HepG2 (cell line): ENCODE measurements around the gene PPP1R9B. TPM values are rescaled to one million over a fixed set of nuclear protein-coding genes. Genes with fewer than 3 reads are reported as not detected.

ENCODE experiments used
- ARID4A ChIP-seq: sonication (generic); formaldehyde crosslinking; IDR thresholded peaks from 2 replicates; pipeline ENCODE4 v1.5.0; 2020; ENCODE audit warnings: mild to moderate bottlenecking, missing genetic modification reagents, borderline replicate concordance
- HNF4A ChIP-seq: sonication (generic); formaldehyde crosslinking; IDR thresholded peaks from 2 replicates; pipeline ENCODE4 v1.4.0; 2020; ENCODE audit warnings: missing genetic modification reagents
- KAT8 ChIP-seq: IDR thresholded peaks from 2 replicates; pipeline ENCODE4 v1.6.1; 2016; ENCODE audit warnings: missing genetic modification reagents, missing compliant biosample characterization
- KDM5A ChIP-seq: fragments of 200-600 bp; sonication (generic); IDR thresholded peaks from 2 replicates; pipeline ENCODE4 v1.7.0; 2018; ENCODE audit warnings: antibody characterized with exemption, mild to moderate bottlenecking, low read length, borderline replicate concordance
- MAFG ChIP-seq: sonication (generic); formaldehyde crosslinking; IDR thresholded peaks from 2 replicates; pipeline ENCODE4 v1.5.1; 2020; ENCODE audit warnings: mild to moderate bottlenecking, missing genetic modification reagents
- NFRKB ChIP-seq: fragments of 450-650 bp; IDR thresholded peaks from 2 replicates; pipeline ENCODE4 v1.6.1; 2017
- PAXIP1 ChIP-seq: sonication (generic); formaldehyde crosslinking; conservative IDR thresholded peaks from 2 replicates; pipeline ENCODE4 v1.4.0; 2020; ENCODE audit warnings: mild to moderate bottlenecking, missing genetic modification reagents, moderate library complexity
- RXRB ChIP-seq: IDR thresholded peaks from 2 replicates; pipeline ENCODE4 v1.6.1; 2016; ENCODE audit warnings: borderline replicate concordance, missing genetic modification reagents, missing compliant biosample characterization
- SATB2 ChIP-seq: sonication (generic); formaldehyde crosslinking; IDR thresholded peaks from 2 replicates; pipeline ENCODE4 v1.5.0; 2020; ENCODE audit warnings: missing genetic modification reagents
- SMC3 ChIP-seq: IDR thresholded peaks from 2 replicates; pipeline ENCODE4 v1.6.1; 2011; ENCODE audit warnings: low read length, improper control_type of control experiment
- SP1 ChIP-seq, 2 experiments: fragments of 450-650 bp in 1 of 2; sonication (generic) in 1 of 2; formaldehyde crosslinking in 1 of 2; IDR thresholded peaks; 2 replicates each; pipeline versions ENCODE4 v1.4.0 to v1.6.1; 2016 to 2020; ENCODE audit warnings: missing genetic modification reagents in 1 of 2
- USF2 ChIP-seq, 2 experiments: sonication (generic) in 1 of 2; formaldehyde crosslinking in 1 of 2; IDR thresholded peaks; 2 replicates each; pipeline versions ENCODE4 v1.5.1 to v1.6.1; 2011 to 2020; ENCODE audit warnings: borderline replicate concordance in 1 of 2, low read depth in 1 of 2, low read length in 1 of 2, mild to moderate bottlenecking in 1 of 2, missing genetic modification reagents in 1 of 2, moderate library complexity in 1 of 2
- ZC3H4 ChIP-seq: sonication (generic); formaldehyde crosslinking; IDR thresholded peaks from 2 replicates; pipeline ENCODE4 v1.4.0; 2020; ENCODE audit warnings: missing genetic modification reagents, borderline replicate concordance
- ZNF382 ChIP-seq: sonication (generic); formaldehyde crosslinking; IDR thresholded peaks from 2 replicates; pipeline ENCODE4 v1.5.0; 2020; ENCODE audit warnings: missing genetic modification reagents, mild to moderate bottlenecking, borderline replicate concordance
- ZNF773 ChIP-seq: sonication (generic); formaldehyde crosslinking; IDR thresholded peaks from 2 replicates; pipeline ENCODE4 v1.4.0; 2020; ENCODE audit warnings: missing genetic modification reagents, borderline replicate concordance
- ZNF883 ChIP-seq: sonication (generic); formaldehyde crosslinking; IDR thresholded peaks from 2 replicates; pipeline ENCODE4 v1.5.1; 2020; ENCODE audit warnings: mild to moderate bottlenecking, missing genetic modification reagents; ENCODE audit errors: not compliant biosample characterization
- polyA plus RNA-seq, 8 experiments: library from polyadenylated mRNA; depleted of rRNA in 3 of 8; stranded (reverse) in 7 of 8; unstranded in 1 of 8; fragments of >200 nt; fragmentation: Illumina TruSeq in 4 of 8; extraction: Trizol in 4 of 8; gene quantifications; 2 replicates each; pipeline versions ENCODE4 v1.2.1 to v1.2.3, GENCODE V29; 2011 to 2016; ENCODE audit warnings: low read depth in 4 of 8, missing spikeins in 1 of 8, mixed read lengths in 1 of 8; ENCODE audit not compliant: insufficient read depth in 1 of 8
- total RNA-seq, 5 experiments: library from RNA; depleted of rRNA; stranded (reverse); fragments of >200 nt; fragmentation: Illumina TruSeq; extraction: Trizol; gene quantifications; 2 replicates each; pipeline ENCODE4 v1.2.3, GENCODE V29; 2016; ENCODE audit warnings: low read depth in 1 of 5
- TF ChIP-seq, protein P1 (sequence below): sonication (generic); formaldehyde crosslinking; IDR thresholded peaks from 2 replicates; pipeline ENCODE4 v1.4.0; 2020; ENCODE audit warnings: mild to moderate bottlenecking, missing genetic modification reagents

PPP1R9B gene
- total and polyA plus RNA-seq, 2 of the 13 experiments (the other 11 are each of a cell fraction or from before 2014, with no cell fraction given): 9.4 to 15.8 TPM

DNA sequence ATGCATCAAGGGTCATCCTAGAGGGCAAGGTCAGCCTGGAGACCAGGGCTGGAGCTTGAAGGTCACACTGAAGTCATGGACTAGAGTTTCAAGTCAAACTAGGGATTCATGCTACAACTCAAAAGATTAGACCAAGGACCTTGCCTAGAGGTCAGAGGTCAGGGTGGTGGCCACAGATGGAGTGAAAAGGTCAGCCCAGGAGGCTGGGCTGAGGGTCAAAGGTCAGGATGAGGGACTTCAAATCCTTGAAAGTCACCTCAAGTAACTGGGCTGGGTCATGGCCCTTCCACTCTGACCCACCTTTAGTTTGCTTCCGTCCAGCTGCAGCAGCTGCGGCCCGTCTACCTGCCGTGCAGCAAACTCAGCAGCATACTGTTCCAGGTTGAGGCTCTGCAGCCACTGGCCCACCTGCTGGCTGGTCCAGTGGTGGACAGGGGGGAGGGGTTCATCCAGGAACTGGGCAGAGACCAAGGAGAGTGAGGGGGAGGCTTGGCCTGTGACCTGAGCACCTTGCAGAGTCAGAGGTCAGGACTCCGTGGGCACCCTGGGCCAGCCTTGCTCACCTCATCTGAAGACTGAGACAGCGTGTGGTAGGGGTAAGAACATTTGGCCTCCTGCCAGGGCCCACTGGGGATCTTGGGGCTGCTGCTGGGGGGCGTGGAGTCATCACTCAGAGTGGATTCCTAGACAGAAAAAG is 36.7 kb downstream of the PPP1R9B start (continued):
- TF ChIP-seq PAXIP1 (CRISPR knock-in tag) (no peak), ARID4A (CRISPR knock-in tag) (no peak), SMC3 (no peak), SP1 (IDR thresholded peaks at IDR 0.05) (no peak), SP1 (CRISPR knock-in tag; IDR thresholded peaks at IDR 0.05) (no peak), NFRKB (no peak), KDM5A (no peak), USF2 (IDR thresholded peaks at IDR 0.05; ENCODE audit: low read depth, low read length) (no peak), USF2 (CRISPR knock-in tag; IDR thresholded peaks at IDR 0.05; ENCODE audit: borderline replicate concordance) (no peak), HNF4A (peak; percentile 43; the same call in 1 of the 2 replicates), MAFG (CRISPR knock-in tag) (no peak), ZNF382 (CRISPR knock-in tag) (no peak), RXRB (no peak), KAT8 (CRISPR knock-in tag) (no peak), SATB2 (CRISPR knock-in tag) (no peak), ZNF883 (no peak), ZNF773 (CRISPR knock-in tag) (no peak), ZC3H4 (CRISPR knock-in tag) (0 out of 2 replicates have a peak, but pooled peaks have one; percentile 34)
- TF ChIP-seq, protein P1, sequence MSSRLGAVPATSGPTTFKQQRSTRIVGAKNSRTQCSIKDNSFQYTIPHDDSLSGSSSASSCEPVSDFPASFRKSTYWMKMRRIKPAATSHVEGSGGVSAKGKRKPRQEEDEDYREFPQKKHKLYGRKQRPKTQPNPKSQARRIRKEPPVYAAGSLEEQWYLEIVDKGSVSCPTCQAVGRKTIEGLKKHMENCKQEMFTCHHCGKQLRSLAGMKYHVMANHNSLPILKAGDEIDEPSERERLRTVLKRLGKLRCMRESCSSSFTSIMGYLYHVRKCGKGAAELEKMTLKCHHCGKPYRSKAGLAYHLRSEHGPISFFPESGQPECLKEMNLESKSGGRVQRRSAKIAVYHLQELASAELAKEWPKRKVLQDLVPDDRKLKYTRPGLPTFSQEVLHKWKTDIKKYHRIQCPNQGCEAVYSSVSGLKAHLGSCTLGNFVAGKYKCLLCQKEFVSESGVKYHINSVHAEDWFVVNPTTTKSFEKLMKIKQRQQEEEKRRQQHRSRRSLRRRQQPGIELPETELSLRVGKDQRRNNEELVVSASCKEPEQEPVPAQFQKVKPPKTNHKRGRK (CRISPR knock-in tag): no peak; the same call in 1 of the 2 replicates
